ENCODE data around the gene SDC4. TPM values are rescaled to one million over a fixed set of nuclear protein-coding genes. Genes with fewer than 3 reads are reported as not detected.
A peak's percentile ranks its signal among the peaks of the same experiment; 100 is the strongest.

Gene SDC4
- total and polyA plus RNA-seq, 9 of the 15 experiments (the other 6 are each of a cell fraction or from before 2014, with no cell fraction given) = 2.1 to 10.7 (median 6.3) TPM

- TF ChIP-seq ATF6 (CRISPR knock-in tag; IDR thresholded peaks at IDR 0.05) (peak; percentile 73; the same call in 1 of the 2 replicates), SAFB (IDR thresholded peaks at IDR 0.05; ENCODE audit: borderline replicate concordance, low read depth, low read length) (peak; percentile 29; the same call in 1 of the 2 replicates), ATF4 (CRISPR knock-in tag; IDR thresholded peaks at IDR 0.05) (no peak), ZNF174 (CRISPR knock-in tag; IDR thresholded peaks at IDR 0.05) (no peak), GATA2 (CRISPR knock-in tag; IDR thresholded peaks at IDR 0.05) (peak; percentile 88), TEAD2 (tag; IDR thresholded peaks at IDR 0.05) (no peak), GMEB1 (CRISPR knock-in tag; IDR thresholded peaks at IDR 0.05) (no peak), ELK3 (CRISPR knock-in tag; IDR thresholded peaks at IDR 0.05) (no peak), JUNB (CRISPR knock-in tag; conservative IDR thresholded peaks at IDR 0.05) (no peak), MEIS2 (IDR thresholded peaks at IDR 0.05; ENCODE audit: partially characterized antibody) (peak; percentile 44), ZBTB1 (CRISPR knock-in tag; IDR thresholded peaks at IDR 0.05; ENCODE audit: borderline replicate concordance, low read depth) (no peak), KDM1A (IDR thresholded peaks at IDR 0.05) (peak; percentile 70 to 75), ZFX (CRISPR knock-in tag; IDR thresholded peaks at IDR 0.05) (no peak), HDGF (IDR thresholded peaks at IDR 0.05) (no peak)
- TF ChIP-seq, protein P1, sequence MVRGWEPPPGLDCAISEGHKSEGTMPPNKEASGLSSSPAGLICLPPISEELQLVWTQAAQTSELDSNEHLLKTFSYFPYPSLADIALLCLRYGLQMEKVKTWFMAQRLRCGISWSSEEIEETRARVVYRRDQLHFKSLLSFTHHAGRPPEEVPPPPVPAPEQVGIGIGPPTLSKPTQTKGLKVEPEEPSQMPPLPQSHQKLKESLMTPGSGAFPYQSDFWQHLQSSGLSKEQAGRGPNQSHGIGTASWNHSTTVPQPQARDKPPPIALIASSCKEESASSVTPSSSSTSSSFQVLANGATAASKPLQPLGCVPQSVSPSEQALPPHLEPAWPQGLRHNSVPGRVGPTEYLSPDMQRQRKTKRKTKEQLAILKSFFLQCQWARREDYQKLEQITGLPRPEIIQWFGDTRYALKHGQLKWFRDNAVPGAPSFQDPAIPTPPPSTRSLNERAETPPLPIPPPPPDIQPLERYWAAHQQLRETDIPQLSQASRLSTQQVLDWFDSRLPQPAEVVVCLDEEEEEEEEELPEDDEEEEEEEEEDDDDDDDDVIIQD (CRISPR knock-in tag; IDR thresholded peaks at IDR 0.05) = no peak
- TF ChIP-seq, protein P2, sequence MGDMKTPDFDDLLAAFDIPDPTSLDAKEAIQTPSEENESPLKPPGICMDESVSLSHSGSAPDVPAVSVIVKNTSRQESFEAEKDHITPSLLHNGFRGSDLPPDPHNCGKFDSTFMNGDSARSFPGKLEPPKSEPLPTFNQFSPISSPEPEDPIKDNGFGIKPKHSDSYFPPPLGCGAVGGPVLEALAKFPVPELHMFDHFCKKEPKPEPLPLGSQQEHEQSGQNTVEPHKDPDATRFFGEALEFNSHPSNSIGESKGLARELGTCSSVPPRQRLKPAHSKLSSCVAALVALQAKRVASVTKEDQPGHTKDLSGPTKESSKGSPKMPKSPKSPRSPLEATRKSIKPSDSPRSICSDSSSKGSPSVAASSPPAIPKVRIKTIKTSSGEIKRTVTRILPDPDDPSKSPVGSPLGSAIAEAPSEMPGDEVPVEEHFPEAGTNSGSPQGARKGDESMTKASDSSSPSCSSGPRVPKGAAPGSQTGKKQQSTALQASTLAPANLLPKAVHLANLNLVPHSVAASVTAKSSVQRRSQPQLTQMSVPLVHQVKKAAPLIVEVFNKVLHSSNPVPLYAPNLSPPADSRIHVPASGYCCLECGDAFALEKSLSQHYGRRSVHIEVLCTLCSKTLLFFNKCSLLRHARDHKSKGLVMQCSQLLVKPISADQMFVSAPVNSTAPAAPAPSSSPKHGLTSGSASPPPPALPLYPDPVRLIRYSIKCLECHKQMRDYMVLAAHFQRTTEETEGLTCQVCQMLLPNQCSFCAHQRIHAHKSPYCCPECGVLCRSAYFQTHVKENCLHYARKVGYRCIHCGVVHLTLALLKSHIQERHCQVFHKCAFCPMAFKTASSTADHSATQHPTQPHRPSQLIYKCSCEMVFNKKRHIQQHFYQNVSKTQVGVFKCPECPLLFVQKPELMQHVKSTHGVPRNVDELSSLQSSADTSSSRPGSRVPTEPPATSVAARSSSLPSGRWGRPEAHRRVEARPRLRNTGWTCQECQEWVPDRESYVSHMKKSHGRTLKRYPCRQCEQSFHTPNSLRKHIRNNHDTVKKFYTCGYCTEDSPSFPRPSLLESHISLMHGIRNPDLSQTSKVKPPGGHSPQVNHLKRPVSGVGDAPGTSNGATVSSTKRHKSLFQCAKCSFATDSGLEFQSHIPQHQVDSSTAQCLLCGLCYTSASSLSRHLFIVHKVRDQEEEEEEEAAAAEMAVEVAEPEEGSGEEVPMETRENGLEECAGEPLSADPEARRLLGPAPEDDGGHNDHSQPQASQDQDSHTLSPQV (IDR thresholded peaks at IDR 0.05) = peak; percentile 55
These were observed 10.7 kb downstream of the SDC4 start (continued) for GRCh38 chr20:45337367-45338120.

Data from K562 (cell line).